Hepatocyte (in vitro differentiated cells): ENCODE results near the gene XRRA1.

Source experiments
- EZH2 ChIP-seq: fragments of 200-600 bp; sonication (generic); IDR thresholded peaks from 2 replicates; pipeline ENCODE4 v1.6.1; 2016; ENCODE audit warnings: antibody characterized with exemption, mild to moderate bottlenecking, borderline replicate concordance
- EZH2phosphoT487 ChIP-seq: fragments of 200-600 bp; sonication (generic); IDR thresholded peaks from one replicate; pipeline ENCODE4 v1.6.1; 2018; ENCODE audit warnings: antibody characterized with exemption, mild to moderate bottlenecking, low read depth, moderate library complexity; ENCODE audit not compliant: unreplicated experiment, severe bottlenecking
- TF ChIP-seq, protein P1 (sequence below): fragments of 200-600 bp; sonication (generic); IDR thresholded peaks from 2 replicates; pipeline ENCODE4 v1.5.1; 2016; ENCODE audit warnings: antibody characterized with exemption, mild to moderate bottlenecking; ENCODE audit not compliant: poor library complexity

DNA sequence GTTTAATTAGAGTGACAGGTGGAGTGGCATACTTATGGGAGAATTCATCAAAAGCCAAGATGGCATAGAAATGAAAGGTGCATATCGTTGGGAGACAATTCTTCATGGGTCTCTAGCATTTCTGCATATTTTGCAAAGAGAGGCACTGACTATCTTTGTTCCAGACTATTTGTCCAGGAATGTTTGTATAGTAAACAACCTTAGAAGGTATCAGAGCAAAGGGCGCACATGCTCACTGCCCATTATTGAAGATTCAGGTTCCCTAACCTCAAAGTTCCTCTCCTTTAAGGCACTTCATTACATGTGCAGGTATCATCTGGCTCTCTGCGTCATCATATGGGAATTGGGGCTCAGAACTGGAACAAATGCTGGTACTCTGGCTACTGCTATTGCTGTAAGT lies 35.2 kb upstream of the XRRA1 start:
- TF ChIP-seq, protein P1, sequence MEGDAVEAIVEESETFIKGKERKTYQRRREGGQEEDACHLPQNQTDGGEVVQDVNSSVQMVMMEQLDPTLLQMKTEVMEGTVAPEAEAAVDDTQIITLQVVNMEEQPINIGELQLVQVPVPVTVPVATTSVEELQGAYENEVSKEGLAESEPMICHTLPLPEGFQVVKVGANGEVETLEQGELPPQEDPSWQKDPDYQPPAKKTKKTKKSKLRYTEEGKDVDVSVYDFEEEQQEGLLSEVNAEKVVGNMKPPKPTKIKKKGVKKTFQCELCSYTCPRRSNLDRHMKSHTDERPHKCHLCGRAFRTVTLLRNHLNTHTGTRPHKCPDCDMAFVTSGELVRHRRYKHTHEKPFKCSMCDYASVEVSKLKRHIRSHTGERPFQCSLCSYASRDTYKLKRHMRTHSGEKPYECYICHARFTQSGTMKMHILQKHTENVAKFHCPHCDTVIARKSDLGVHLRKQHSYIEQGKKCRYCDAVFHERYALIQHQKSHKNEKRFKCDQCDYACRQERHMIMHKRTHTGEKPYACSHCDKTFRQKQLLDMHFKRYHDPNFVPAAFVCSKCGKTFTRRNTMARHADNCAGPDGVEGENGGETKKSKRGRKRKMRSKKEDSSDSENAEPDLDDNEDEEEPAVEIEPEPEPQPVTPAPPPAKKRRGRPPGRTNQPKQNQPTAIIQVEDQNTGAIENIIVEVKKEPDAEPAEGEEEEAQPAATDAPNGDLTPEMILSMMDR, result no peak
- TF ChIP-seq EZH2 (no peak), EZH2phosphoT487 (no peak)
